GM12878 (cell line): ENCODE measurements around the gene RAB28.

ENCODE experiments used
- BACH1 ChIP-seq: fragments of 450-650 bp; IDR thresholded peaks from 2 replicates; pipeline ENCODE4 v1.6.1; 2017; ENCODE audit warnings: mild to moderate bottlenecking, borderline replicate concordance
- CREM ChIP-seq: IDR thresholded peaks from 2 replicates; pipeline ENCODE4 v1.6.1; 2014; ENCODE audit warnings: antibody characterized with exemption, low read depth
- EP300 ChIP-seq, 2 experiments: fragments of 150-350 bp in 1 of 2; IDR thresholded peaks; 2 replicates each; pipeline ENCODE4 v1.6.1; 2011 to 2012; ENCODE audit warnings: low read depth in 2 of 2, low read length in 2 of 2, borderline replicate concordance in 1 of 2, improper control_type of control experiment in 1 of 2, inconsistent platforms in 1 of 2; ENCODE audit not compliant: control insufficient read depth in 1 of 2
- ESRRA ChIP-seq: IDR thresholded peaks from 2 replicates; pipeline ENCODE4 v1.6.1; 2012; ENCODE audit warnings: mild to moderate bottlenecking, low read length, improper control_type of control experiment
- POLR2AphosphoS5 ChIP-seq: IDR thresholded peaks from 2 replicates; pipeline ENCODE4 v1.6.1; 2011; ENCODE audit warnings: mild to moderate bottlenecking, low read length, inconsistent platforms
- RELA ChIP-seq: fragments of 450-650 bp; IDR thresholded peaks from 2 replicates; pipeline ENCODE4 v1.8.0; 2014; ENCODE audit warnings: borderline replicate concordance; ENCODE audit not compliant: partially characterized antibody
- SIN3A ChIP-seq: IDR thresholded peaks from 2 replicates; pipeline ENCODE4 v1.6.1; 2012; ENCODE audit warnings: low read depth, low read length, improper control_type of control experiment
- ZNF24 ChIP-seq: fragments of 450-650 bp; IDR thresholded peaks from 2 replicates; pipeline ENCODE4 v1.6.1; 2017; ENCODE audit warnings: antibody characterized with exemption, mild to moderate bottlenecking
- TF ChIP-seq, protein P1 (sequence below): IDR thresholded peaks from 2 replicates; pipeline ENCODE4 v1.6.1; 2012; ENCODE audit warnings: mild to moderate bottlenecking, low read depth, low read length
- TF ChIP-seq, protein P2 (sequence below): fragments of 450-650 bp; IDR thresholded peaks from 2 replicates; pipeline ENCODE4 v1.6.1; 2017; ENCODE audit warnings: low read depth, mild to moderate bottlenecking, moderate library complexity
- TF ChIP-seq, protein P3 (sequence below), 3 experiments: IDR thresholded peaks in 2 of 3; conservative IDR thresholded peaks in 1 of 3; 2 replicates each; pipeline ENCODE4 v1.5.1; 2011; ENCODE audit warnings: low read depth in 3 of 3, low read length in 3 of 3, mild to moderate bottlenecking in 3 of 3, control low read depth in 2 of 3, moderate library complexity in 2 of 3, inconsistent platforms in 1 of 3, mixed read lengths in 1 of 3; ENCODE audit not compliant: control insufficient read depth in 2 of 3, insufficient read depth in 1 of 3; ENCODE audit errors: extremely low read depth in 1 of 3
- TF ChIP-seq, protein P4 (sequence below): IDR thresholded peaks from 2 replicates; pipeline ENCODE4 v1.6.1; 2011; ENCODE audit warnings: low read depth, low read length, improper control_type of control experiment, borderline replicate concordance
- TF ChIP-seq, protein P5 (sequence below): IDR thresholded peaks from 2 replicates; pipeline ENCODE4 v1.6.1; 2012; ENCODE audit warnings: low read depth, low read length, improper control_type of control experiment

DNA sequence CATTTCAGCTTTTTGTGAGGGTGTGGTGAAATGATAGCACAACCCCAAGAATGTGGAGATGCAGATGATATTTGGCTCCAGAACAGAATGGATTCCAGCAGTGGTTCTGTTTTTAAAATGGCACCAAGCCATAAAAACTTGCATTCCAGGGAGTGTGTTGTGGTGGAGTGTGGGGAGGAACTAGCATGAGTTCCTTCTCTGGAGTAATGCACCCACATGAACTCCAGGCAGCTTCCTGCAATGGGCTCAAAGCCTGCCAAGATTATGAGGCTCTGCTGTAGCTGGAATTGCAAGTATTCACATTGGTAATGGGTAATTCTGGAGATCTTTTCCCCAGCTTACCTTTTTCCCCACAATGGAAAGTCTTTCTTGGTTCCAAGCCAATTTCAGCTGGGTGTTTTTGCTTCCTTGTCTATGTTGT is 161.4 kb downstream of the RAB28 start:
- TF ChIP-seq, protein P1, sequence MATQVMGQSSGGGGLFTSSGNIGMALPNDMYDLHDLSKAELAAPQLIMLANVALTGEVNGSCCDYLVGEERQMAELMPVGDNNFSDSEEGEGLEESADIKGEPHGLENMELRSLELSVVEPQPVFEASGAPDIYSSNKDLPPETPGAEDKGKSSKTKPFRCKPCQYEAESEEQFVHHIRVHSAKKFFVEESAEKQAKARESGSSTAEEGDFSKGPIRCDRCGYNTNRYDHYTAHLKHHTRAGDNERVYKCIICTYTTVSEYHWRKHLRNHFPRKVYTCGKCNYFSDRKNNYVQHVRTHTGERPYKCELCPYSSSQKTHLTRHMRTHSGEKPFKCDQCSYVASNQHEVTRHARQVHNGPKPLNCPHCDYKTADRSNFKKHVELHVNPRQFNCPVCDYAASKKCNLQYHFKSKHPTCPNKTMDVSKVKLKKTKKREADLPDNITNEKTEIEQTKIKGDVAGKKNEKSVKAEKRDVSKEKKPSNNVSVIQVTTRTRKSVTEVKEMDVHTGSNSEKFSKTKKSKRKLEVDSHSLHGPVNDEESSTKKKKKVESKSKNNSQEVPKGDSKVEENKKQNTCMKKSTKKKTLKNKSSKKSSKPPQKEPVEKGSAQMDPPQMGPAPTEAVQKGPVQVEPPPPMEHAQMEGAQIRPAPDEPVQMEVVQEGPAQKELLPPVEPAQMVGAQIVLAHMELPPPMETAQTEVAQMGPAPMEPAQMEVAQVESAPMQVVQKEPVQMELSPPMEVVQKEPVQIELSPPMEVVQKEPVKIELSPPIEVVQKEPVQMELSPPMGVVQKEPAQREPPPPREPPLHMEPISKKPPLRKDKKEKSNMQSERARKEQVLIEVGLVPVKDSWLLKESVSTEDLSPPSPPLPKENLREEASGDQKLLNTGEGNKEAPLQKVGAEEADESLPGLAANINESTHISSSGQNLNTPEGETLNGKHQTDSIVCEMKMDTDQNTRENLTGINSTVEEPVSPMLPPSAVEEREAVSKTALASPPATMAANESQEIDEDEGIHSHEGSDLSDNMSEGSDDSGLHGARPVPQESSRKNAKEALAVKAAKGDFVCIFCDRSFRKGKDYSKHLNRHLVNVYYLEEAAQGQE: no peak
- no peak for TF ChIP-seq BACH1
- TF ChIP-seq, protein P2, sequence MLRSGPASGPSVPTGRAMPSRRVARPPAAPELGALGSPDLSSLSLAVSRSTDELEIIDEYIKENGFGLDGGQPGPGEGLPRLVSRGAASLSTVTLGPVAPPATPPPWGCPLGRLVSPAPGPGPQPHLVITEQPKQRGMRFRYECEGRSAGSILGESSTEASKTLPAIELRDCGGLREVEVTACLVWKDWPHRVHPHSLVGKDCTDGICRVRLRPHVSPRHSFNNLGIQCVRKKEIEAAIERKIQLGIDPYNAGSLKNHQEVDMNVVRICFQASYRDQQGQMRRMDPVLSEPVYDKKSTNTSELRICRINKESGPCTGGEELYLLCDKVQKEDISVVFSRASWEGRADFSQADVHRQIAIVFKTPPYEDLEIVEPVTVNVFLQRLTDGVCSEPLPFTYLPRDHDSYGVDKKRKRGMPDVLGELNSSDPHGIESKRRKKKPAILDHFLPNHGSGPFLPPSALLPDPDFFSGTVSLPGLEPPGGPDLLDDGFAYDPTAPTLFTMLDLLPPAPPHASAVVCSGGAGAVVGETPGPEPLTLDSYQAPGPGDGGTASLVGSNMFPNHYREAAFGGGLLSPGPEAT: no peak
- TF ChIP-seq ESRRA: no peak
- no peak for TF ChIP-seq ZNF24
- TF ChIP-seq, protein P3, sequence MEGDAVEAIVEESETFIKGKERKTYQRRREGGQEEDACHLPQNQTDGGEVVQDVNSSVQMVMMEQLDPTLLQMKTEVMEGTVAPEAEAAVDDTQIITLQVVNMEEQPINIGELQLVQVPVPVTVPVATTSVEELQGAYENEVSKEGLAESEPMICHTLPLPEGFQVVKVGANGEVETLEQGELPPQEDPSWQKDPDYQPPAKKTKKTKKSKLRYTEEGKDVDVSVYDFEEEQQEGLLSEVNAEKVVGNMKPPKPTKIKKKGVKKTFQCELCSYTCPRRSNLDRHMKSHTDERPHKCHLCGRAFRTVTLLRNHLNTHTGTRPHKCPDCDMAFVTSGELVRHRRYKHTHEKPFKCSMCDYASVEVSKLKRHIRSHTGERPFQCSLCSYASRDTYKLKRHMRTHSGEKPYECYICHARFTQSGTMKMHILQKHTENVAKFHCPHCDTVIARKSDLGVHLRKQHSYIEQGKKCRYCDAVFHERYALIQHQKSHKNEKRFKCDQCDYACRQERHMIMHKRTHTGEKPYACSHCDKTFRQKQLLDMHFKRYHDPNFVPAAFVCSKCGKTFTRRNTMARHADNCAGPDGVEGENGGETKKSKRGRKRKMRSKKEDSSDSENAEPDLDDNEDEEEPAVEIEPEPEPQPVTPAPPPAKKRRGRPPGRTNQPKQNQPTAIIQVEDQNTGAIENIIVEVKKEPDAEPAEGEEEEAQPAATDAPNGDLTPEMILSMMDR (IDR thresholded peaks at IDR 0.05 in 2 of 3, conservative IDR thresholded peaks at IDR 0.05 in 1 of 3; ENCODE audit: control insufficient read depth in 2 of 3, extremely low read depth in 1 of 3, insufficient read depth in 1 of 3, low read depth in 3 of 3, low read length in 3 of 3): no peak
- TF ChIP-seq, protein P4, sequence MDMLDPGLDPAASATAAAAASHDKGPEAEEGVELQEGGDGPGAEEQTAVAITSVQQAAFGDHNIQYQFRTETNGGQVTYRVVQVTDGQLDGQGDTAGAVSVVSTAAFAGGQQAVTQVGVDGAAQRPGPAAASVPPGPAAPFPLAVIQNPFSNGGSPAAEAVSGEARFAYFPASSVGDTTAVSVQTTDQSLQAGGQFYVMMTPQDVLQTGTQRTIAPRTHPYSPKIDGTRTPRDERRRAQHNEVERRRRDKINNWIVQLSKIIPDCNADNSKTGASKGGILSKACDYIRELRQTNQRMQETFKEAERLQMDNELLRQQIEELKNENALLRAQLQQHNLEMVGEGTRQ: no peak
- TF ChIP-seq, protein P5, sequence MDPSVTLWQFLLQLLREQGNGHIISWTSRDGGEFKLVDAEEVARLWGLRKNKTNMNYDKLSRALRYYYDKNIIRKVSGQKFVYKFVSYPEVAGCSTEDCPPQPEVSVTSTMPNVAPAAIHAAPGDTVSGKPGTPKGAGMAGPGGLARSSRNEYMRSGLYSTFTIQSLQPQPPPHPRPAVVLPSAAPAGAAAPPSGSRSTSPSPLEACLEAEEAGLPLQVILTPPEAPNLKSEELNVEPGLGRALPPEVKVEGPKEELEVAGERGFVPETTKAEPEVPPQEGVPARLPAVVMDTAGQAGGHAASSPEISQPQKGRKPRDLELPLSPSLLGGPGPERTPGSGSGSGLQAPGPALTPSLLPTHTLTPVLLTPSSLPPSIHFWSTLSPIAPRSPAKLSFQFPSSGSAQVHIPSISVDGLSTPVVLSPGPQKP: no peak
- TF ChIP-seq CREM: no peak
- TF ChIP-seq EP300 (IDR thresholded peaks at IDR 0.05; ENCODE audit: borderline replicate concordance in 1 of 2, control insufficient read depth in 1 of 2, low read depth in 2 of 2, low read length in 2 of 2): no peak
- no peak for TF ChIP-seq SIN3A
- TF ChIP-seq POLR2AphosphoS5: no peak
- no peak for TF ChIP-seq RELA
